ENCODE measurements around the gene TSPAN6.

- no peak for TF ChIP-seq POLR2AphosphoS5 (IDR thresholded peaks at IDR 0.05)
- no peak for TF ChIP-seq CTCF (IDR thresholded peaks at IDR 0.05; ENCODE audit: poor library complexity, severe bottlenecking)
Observed at GRCh38 chrX:100658941-100659381, 22.4 kb upstream of the TSPAN6 start.

Data from neural cell (in vitro differentiated cells).